Liver (tissue), 9 donors: ENCODE results near the gene SLC35G4. TPM values are rescaled to one million over a fixed set of nuclear protein-coding genes. Genes with fewer than 3 reads are reported as not detected.

ENCODE experiments used
- DNase-seq: peaks from one replicate; pipeline ENCODE4 v3.0.0-alpha.2; 2017; ENCODE audit warnings: low spot score
- H3K27ac ChIP-seq, 2 donors: one replicate each; pipeline ENCODE4 v1.7.0; 2013; ENCODE audit warnings: inconsistent platforms in 2 of 2, low read length in 2 of 2, control low read depth in 1 of 2, low read depth in 1 of 2, mild to moderate bottlenecking in 1 of 2
- H3K27me3 ChIP-seq, 4 donors: one replicate each; pipeline versions ENCODE4 v1.6.1 to v1.7.0; 2013; ENCODE audit warnings: low read length in 3 of 4, inconsistent platforms in 1 of 4, mild to moderate bottlenecking in 1 of 4, moderate library complexity in 1 of 4; ENCODE audit not compliant: control insufficient read depth in 4 of 4, insufficient read depth in 4 of 4
- H3K36me3 ChIP-seq, 4 donors: one replicate each; pipeline versions ENCODE4 v1.6.1 to v1.7.0; 2013; ENCODE audit warnings: low read length in 3 of 4, mild to moderate bottlenecking in 3 of 4, low read depth in 1 of 4, moderate library complexity in 1 of 4; ENCODE audit not compliant: control insufficient read depth in 4 of 4, insufficient read depth in 3 of 4
- H3K4me1 ChIP-seq, 4 donors: one replicate each; pipeline versions ENCODE4 v1.6.1 to v1.7.0; 2013; ENCODE audit warnings: low read length in 3 of 4, mild to moderate bottlenecking in 3 of 4, moderate library complexity in 1 of 4; ENCODE audit not compliant: control insufficient read depth in 4 of 4, insufficient read depth in 4 of 4
- H3K4me3 ChIP-seq, 3 donors: one replicate each; pipeline versions ENCODE4 v1.6.1 to v1.7.0; 2013; ENCODE audit warnings: low read length in 3 of 3, control low read depth in 1 of 3, low read depth in 1 of 3, mild to moderate bottlenecking in 1 of 3
- H3K9ac ChIP-seq, 2 donors: one replicate each; pipeline ENCODE4 v1.7.0; 2013; ENCODE audit warnings: low read length in 2 of 2, mild to moderate bottlenecking in 2 of 2, moderate library complexity in 2 of 2, control low read depth in 1 of 2, low read depth in 1 of 2
- H3K9me3 ChIP-seq, 4 donors: one replicate each; pipeline versions ENCODE4 v1.6.1 to v1.7.0; 2013; ENCODE audit warnings: low read length in 3 of 4; ENCODE audit not compliant: control insufficient read depth in 4 of 4
- CTCF ChIP-seq: fragments of 150-350 bp; IDR thresholded peaks from 2 replicates; pipeline ENCODE4 v1.5.1; 2017; ENCODE audit warnings: improper control_type of control experiment, low read depth, low read length; ENCODE audit not compliant: missing input control
- FOXA1 ChIP-seq: IDR thresholded peaks from 2 replicates; pipeline ENCODE4 v1.6.1; 2016; ENCODE audit warnings: antibody characterized with exemption
- FOXA2 ChIP-seq: IDR thresholded peaks from 2 replicates; pipeline ENCODE4 v1.6.1; 2016; ENCODE audit warnings: antibody characterized with exemption
- GABPA ChIP-seq, 2 donors: IDR thresholded peaks in 1 of 2; conservative IDR thresholded peaks in 1 of 2; 2 replicates each; pipeline ENCODE4 v1.6.1; 2016; ENCODE audit warnings: antibody characterized with exemption in 2 of 2, mild to moderate bottlenecking in 1 of 2, moderate library complexity in 1 of 2
- HNF4A ChIP-seq, 2 donors: conservative IDR thresholded peaks; 2 replicates each; pipeline ENCODE4 v1.6.1; 2016; ENCODE audit warnings: antibody characterized with exemption in 2 of 2, mild to moderate bottlenecking in 2 of 2
- HNF4G ChIP-seq: IDR thresholded peaks from 2 replicates; pipeline ENCODE4 v1.6.1; 2016; ENCODE audit warnings: antibody characterized with exemption
- MAX ChIP-seq: IDR thresholded peaks from 2 replicates; pipeline ENCODE4 v1.6.1; 2016; ENCODE audit warnings: antibody characterized with exemption
- NR2F2 ChIP-seq: IDR thresholded peaks from 2 replicates; pipeline ENCODE4 v1.6.1; 2016; ENCODE audit warnings: antibody characterized with exemption
- RAD21 ChIP-seq, 2 donors: IDR thresholded peaks; 2 replicates each; pipeline ENCODE4 v1.6.1; 2016; ENCODE audit warnings: antibody characterized with exemption in 2 of 2, mild to moderate bottlenecking in 2 of 2
- REST ChIP-seq: IDR thresholded peaks from 2 replicates; pipeline ENCODE4 v1.6.1; 2016; ENCODE audit warnings: antibody characterized with exemption, mild to moderate bottlenecking
- ZBTB33 ChIP-seq: IDR thresholded peaks from 2 replicates; pipeline ENCODE4 v1.6.1; 2016; ENCODE audit warnings: antibody characterized with exemption
- WGBS: extraction: QIAGEN DNeasy Blood & Tissue Kit; methylation state at CpG from one replicate; pipeline ENCODE4 v1.1.7; 2013; 5-methylcytosine and 5-hydroxymethylcytosine counted together
- polyA plus RNA-seq, 2 donors: library from polyadenylated mRNA; stranded (reverse) in 1 of 2; unstranded in 1 of 2; fragments of 200-250 nt in 1 of 2; fragments of >200 nt in 1 of 2; fragmentation: Nextera tagmentation in 1 of 2; extraction: Ambion mirVana in 1 of 2; gene quantifications; one replicate each; pipeline versions ENCODE4 v1.2.1 to v1.2.3, GENCODE V29; 2013 to 2015
- total RNA-seq, 2 donors: library from RNA; depleted of rRNA; stranded (reverse); fragments of >200 nt; gene quantifications; one replicate each; pipeline ENCODE4 v1.2.3, GENCODE V29; 2014
- donor health status: healthy.
- donor health status: healthy.
- donor health status: healthy.
- donor health status: healthy.
- donor health status: healthy.

The SLC35G4 gene
- total and polyA plus RNA-seq, 4 donors = not detected

GRCh38 chr18:11653521-11653920 lies 44.1 kb downstream of the SLC35G4 start (continued):
- TF ChIP-seq CTCF = no peak
- TF ChIP-seq FOXA1 = no peak
- TF ChIP-seq FOXA2 = no peak
- no peak for TF ChIP-seq GABPA (IDR thresholded peaks at IDR 0.05 in 1 of 2, conservative IDR thresholded peaks at IDR 0.05 in 1 of 2)

- Histone ChIP-seq H3K27ac (no peak overlapping the region), H3K9me3 (peaks cover 0 to 2% (median under 1%) of the 10 kb centered on the region in 4 donors), H3K36me3 (no peaks in the 10 kb centered on the region), H3K27me3 (peaks cover 0 to 14% (median under 1%) of the 10 kb centered on the region in 4 donors), H3K4me3 (no peak overlapping the region), H3K9ac (no peak overlapping the region), H3K4me1 (peaks cover 0 to 2% (median 0%) of the 10 kb centered on the region in 4 donors)
- 36% methylated on average over 32 of the region's 32 CpGs for WGBS
- no peak for TF ChIP-seq REST
- peak; percentile 69 to 81 for TF ChIP-seq RAD21 (IDR thresholded peaks at IDR 0.05)
- TF ChIP-seq FOXA1 = no peak
- TF ChIP-seq CTCF = peak; percentile 59
- TF ChIP-seq HNF4A (conservative IDR thresholded peaks at IDR 0.05) = no peak
- DNase-seq = peak; percentile 66
Measured at GRCh38 chr18:11654736-11655605, 45.6 kb downstream of the SLC35G4 start.

GRCh38 chr18:11655606-11655932 lies 46.2 kb downstream of the SLC35G4 start:
- Histone ChIP-seq H3K9ac (no peak overlapping the region), H3K27ac (no peak overlapping the region), H3K36me3 (no peaks in the 10 kb centered on the region), H3K4me1 (peaks cover 0 to 2% (median 0%) of the 10 kb centered on the region in 4 donors), H3K27me3 (peaks cover 0 to 14% (median under 1%) of the 10 kb centered on the region in 4 donors), H3K9me3 (no peaks in the 10 kb centered on the region), H3K4me3 (no peak overlapping the region)
- WGBS = 37% methylated on average over 5 of the region's 5 CpGs
- DNase-seq = no peak
- no peak for TF ChIP-seq ZBTB33
- TF ChIP-seq HNF4G = no peak
- TF ChIP-seq FOXA1 = no peak
- no peak for TF ChIP-seq REST
- no peak for TF ChIP-seq NR2F2
- no peak for TF ChIP-seq GABPA (IDR thresholded peaks at IDR 0.05 in 1 of 2, conservative IDR thresholded peaks at IDR 0.05 in 1 of 2)
- TF ChIP-seq MAX = no peak
